ENCODE results near the gene TSPAN5. TPM values are rescaled to one million over a fixed set of nuclear protein-coding genes. Genes with fewer than 3 reads are reported as not detected.

The TSPAN5 gene
- total and polyA plus RNA-seq, 2 of the 4 experiments (the other 2 are of a cell fraction), result 64.8 to 79.6 TPM

GRCh38 chr4:98516441-98517217, 141.8 kb downstream of the TSPAN5 start:
- Histone ChIP-seq H4K20me1 (ENCODE audit: insufficient read depth, low read length) (peaks cover 10% of the 10 kb centered on the region; the same call in 1 of the 2 replicates), H3K79me1 (ENCODE audit: low read depth in 1 of 2, low read length in 2 of 2) (peaks cover 52 to 78% of the 10 kb centered on the region in 2 experiments), H3K18ac (ENCODE audit: low read depth, low read length) (peak overlapping the region; percentile 84), H2BK120ac (ENCODE audit: low read depth, low read length) (peak overlapping the region; percentile 73), H2AK5ac (ENCODE audit: low read depth, low read length) (peak overlapping the region; percentile 86), H4K8ac (ENCODE audit: low read depth in 2 of 2, low read length in 2 of 2) (peak overlapping the region; percentile 45 to 59), H3K4me2 (ENCODE audit: low read depth, low read length) (peak overlapping the region; percentile 86), H2BK20ac (ENCODE audit: low read depth, low read length) (peak overlapping the region; percentile 66), H3K27me3 (ENCODE audit: control insufficient read depth, insufficient read depth, low read length) (no peaks in the 10 kb centered on the region), H3K4me1 (ENCODE audit: control insufficient read depth, insufficient read depth, low read length) (peaks cover 44% of the 10 kb centered on the region), H3K23ac (ENCODE audit: low read depth, low read length) (peak overlapping the region; percentile 85), H3K4ac (ENCODE audit: low read depth, low read length) (peak overlapping the region; percentile 94), H4K5ac (ENCODE audit: low read depth, low read length) (peak overlapping the region; percentile 62), H3K56ac (ENCODE audit: extremely low read depth, insufficient read depth, low read length) (peak overlapping the region; percentile 79; the same call in 1 of the 2 replicates), H3K14ac (replicated peaks; ENCODE audit: low read depth, low read length) (peak overlapping the region; percentile 77), H2AFZ (replicated peaks; ENCODE audit: low read length, poor library complexity) (no peak overlapping the region), H3K27ac (ENCODE audit: insufficient read depth, low read length) (peak overlapping the region; percentile 76), H3K4me3 (ENCODE audit: insufficient read depth, low read depth, low read length) (no peak overlapping the region), H2BK5ac (ENCODE audit: low read depth, low read length, poor library complexity, severe bottlenecking) (peak overlapping the region; percentile 85), H4K91ac (ENCODE audit: insufficient read depth, low read depth, low read length) (peak overlapping the region; percentile 69), H3K36me3 (ENCODE audit: control insufficient read depth, insufficient read depth, low read length) (no peaks in the 10 kb centered on the region), H3K9me3 (ENCODE audit: control insufficient read depth, insufficient read depth, low read length) (no peaks in the 10 kb centered on the region), H2AK9ac (replicated peaks; ENCODE audit: low read depth, low read length, poor library complexity) (peak overlapping the region; percentile 35), H2BK15ac (ENCODE audit: low read depth, low read length) (peak overlapping the region; percentile 95; the same call in 2 of the 3 replicates), H3K9ac (ENCODE audit: low read depth, low read length) (no peak overlapping the region), H3K9me1 (ENCODE audit: insufficient read depth, low read length) (peaks cover 42% of the 10 kb centered on the region)
- no peak for ATAC-seq (ENCODE audit: low read depth)
- POLR2A ChIA-PET (ENCODE audit: unreplicated experiment), result no interaction called here
- WGBS, 2 experiments (ENCODE audit: extremely low coverage in 2 of 2, insufficient read length in 1 of 2), result 36% methylated on average over 2 of the region's 5 CpGs; no CpG with 5 or more reads in 1 of the 2 experiments
- BruUV-seq (replicated peaks), result no TSS peak
- peak; percentile 27 for DNase-seq
- dilution Hi-C loops (cut with HindIII; ENCODE audit: low sequenced_read_pairs, unreplicated experiment), result no loop called here
- CTCF ChIA-PET, result interaction anchor here (0.5 to 1.9 kb wide), 3 partner anchors 10 to 515 kb away, joined by 3 to 6 read pairs (median 3); no protein-coding TSS in a partner anchor
- intact Hi-C loops (cut with micrococcal nuclease), result loop anchor here (5.0 kb wide), 1 partner anchor 141 kb away; the partner anchor contains the start of gene TSPAN5
- in situ Hi-C loops (cut with MboI; ENCODE audit: low sequenced_read_pairs), result no loop called here
- no peak for TF ChIP-seq RCOR1 (IDR thresholded peaks at IDR 0.05; ENCODE audit: insufficient replicate concordance, low read length)
- TF ChIP-seq POLR2A (IDR thresholded peaks at IDR 0.05; ENCODE audit: low read depth, low read length), result no peak
- no peak for TF ChIP-seq RFX5 (IDR thresholded peaks at IDR 0.05; ENCODE audit: low read depth, low read length)
- no peak for TF ChIP-seq CEBPB (IDR thresholded peaks at IDR 0.05; ENCODE audit: low read depth, low read length)
- no peak for TF ChIP-seq MXI1 (IDR thresholded peaks at IDR 0.05; ENCODE audit: borderline replicate concordance, low read depth, low read length)
- no peak for TF ChIP-seq USF2 (IDR thresholded peaks at IDR 0.05; ENCODE audit: low read depth, low read length)
- TF ChIP-seq BHLHE40 (IDR thresholded peaks at IDR 0.05; ENCODE audit: low read depth, low read length), result no peak
- TF ChIP-seq CHD1 (IDR thresholded peaks at IDR 0.05; ENCODE audit: low read depth, low read length), result no peak
- no peak for TF ChIP-seq RAD21 (IDR thresholded peaks at IDR 0.05; ENCODE audit: low read length)
- TF ChIP-seq FOS (IDR thresholded peaks at IDR 0.05; ENCODE audit: low read depth, low read length), result no peak
- TF ChIP-seq CTCF (conservative IDR thresholded peaks at IDR 0.05; ENCODE audit: low read depth, low read length), result no peak
- no peak for TF ChIP-seq SMC3 (IDR thresholded peaks at IDR 0.05; ENCODE audit: low read depth, low read length)
- no peak for TF ChIP-seq ELK1 (IDR thresholded peaks at IDR 0.05; ENCODE audit: borderline replicate concordance, low read depth, low read length)
- no peak for TF ChIP-seq NFE2L2 (IDR thresholded peaks at IDR 0.05; ENCODE audit: low read depth, low read length)

All from IMR-90 (cell line).